Skeletal muscle tissue (tissue), 4 donors: ENCODE results near the gene ZNF710. TPM values are rescaled to one million over a fixed set of nuclear protein-coding genes. Genes with fewer than 3 reads are reported as not detected.

Source experiments
- H3K27ac ChIP-seq: one replicate; pipeline ENCODE4 v1.7.0; 2013; ENCODE audit warnings: mild to moderate bottlenecking, low read depth, low read length, inconsistent platforms
- H3K27me3 ChIP-seq, 3 donors: one replicate each; pipeline ENCODE4 v1.7.0; 2013; ENCODE audit warnings: low read length in 3 of 3; ENCODE audit not compliant: control insufficient read depth in 3 of 3, insufficient read depth in 3 of 3
- H3K36me3 ChIP-seq, 3 donors: one replicate each; pipeline ENCODE4 v1.7.0; 2013; ENCODE audit warnings: low read length in 3 of 3; ENCODE audit not compliant: control insufficient read depth in 3 of 3, insufficient read depth in 3 of 3
- H3K4me1 ChIP-seq, 3 donors: one replicate each; pipeline ENCODE4 v1.7.0; 2013; ENCODE audit warnings: low read length in 3 of 3, mild to moderate bottlenecking in 3 of 3; ENCODE audit not compliant: control insufficient read depth in 3 of 3, insufficient read depth in 3 of 3
- H3K4me3 ChIP-seq, 3 donors: one replicate each; pipeline ENCODE4 v1.7.0; 2013; ENCODE audit warnings: low read length in 3 of 3
- H3K9ac ChIP-seq, 3 donors: one replicate each; pipeline ENCODE4 v1.7.0; 2013; ENCODE audit warnings: low read length in 3 of 3, mild to moderate bottlenecking in 3 of 3, moderate library complexity in 2 of 3, low read depth in 1 of 3
- H3K9me3 ChIP-seq, 3 donors: one replicate each; pipeline ENCODE4 v1.7.0; 2013; ENCODE audit warnings: low read length in 3 of 3; ENCODE audit not compliant: control insufficient read depth in 3 of 3
- total RNA-seq: library from RNA; depleted of rRNA; stranded (reverse); fragments of >200 nt; gene quantifications from one replicate; pipeline ENCODE4 v1.2.3, GENCODE V29; 2014
- donor health status: Osteomylitis.

ZNF710 gene
- total RNA-seq, 1 donor from 2014 or later: 3.7 TPM

- Histone ChIP-seq H3K27ac (no peak overlapping the region), H3K9ac (no peak overlapping the region)
Observed at GRCh38 chr15:90054618-90055097, 53.5 kb downstream of the ZNF710 start.

GRCh38 chr15:90055182-90055581, 54.1 kb downstream of the ZNF710 start:
- H3K36me3 ChIP-seq: peaks cover 0 to 2% (median 0%) of the 10 kb centered on the region in 3 donors
- H3K27me3 ChIP-seq: no peaks in the 10 kb centered on the region
- H3K27ac ChIP-seq: no peak overlapping the region
- no peak overlapping the region for H3K9ac ChIP-seq
- peaks cover 3 to 14% (median 7%) of the 10 kb centered on the region in 3 donors for H3K4me1 ChIP-seq
- no peaks in the 10 kb centered on the region for H3K9me3 ChIP-seq
- no peak overlapping the region for H3K4me3 ChIP-seq

More at GRCh38 chr15:90054618-90055097, 53.5 kb downstream of the ZNF710 start:
- Histone ChIP-seq H3K4me1 (peaks cover 3 to 20% (median 12%) of the 10 kb centered on the region in 3 donors), H3K27me3 (no peaks in the 10 kb centered on the region), H3K9me3 (no peaks in the 10 kb centered on the region), H3K36me3 (peaks cover 0 to 2% (median 0%) of the 10 kb centered on the region in 3 donors), H3K4me3 (no peak overlapping the region)

- Histone ChIP-seq H3K9me3 (no peaks in the 10 kb centered on the region), H3K36me3 (peaks cover 0 to 2% (median 0%) of the 10 kb centered on the region in 3 donors), H3K9ac (no peak overlapping the region), H3K27me3 (no peaks in the 10 kb centered on the region), H3K27ac (no peak overlapping the region), H3K4me1 (peaks cover 6 to 18% (median 11%) of the 10 kb centered on the region in 3 donors), H3K4me3 (no peak overlapping the region)
Observed at GRCh38 chr15:90056529-90056928, 55.4 kb downstream of the ZNF710 start.

DNA sequence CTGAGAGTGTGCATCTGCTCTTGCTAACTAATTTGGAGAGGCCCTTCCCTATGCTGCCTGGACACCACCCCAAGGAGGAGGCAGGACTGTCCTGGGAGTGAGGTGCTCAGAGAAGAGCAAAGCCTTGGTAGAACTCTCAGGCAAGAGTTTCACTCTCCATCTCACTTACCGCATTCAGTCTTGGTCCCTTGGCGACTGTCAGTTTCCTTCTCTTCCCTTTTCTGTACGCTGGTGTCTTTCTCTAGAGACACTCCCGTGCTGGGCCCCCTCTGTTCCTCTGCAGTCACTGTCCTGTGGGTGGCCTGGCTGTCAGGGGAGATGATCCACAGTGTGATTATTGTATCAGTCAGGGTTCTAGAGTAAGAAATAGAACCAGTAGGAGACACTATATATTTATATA, 57.2 kb downstream of the ZNF710 start:
- H3K36me3 ChIP-seq: peaks cover 0 to 2% (median 0%) of the 10 kb centered on the region in 3 donors
- no peak overlapping the region for H3K9ac ChIP-seq
- peaks cover 23 to 36% (median 29%) of the 10 kb centered on the region in 3 donors for H3K4me1 ChIP-seq
- H3K27me3 ChIP-seq: no peaks in the 10 kb centered on the region
- no peak overlapping the region for H3K27ac ChIP-seq
- H3K4me3 ChIP-seq: no peak overlapping the region
- no peaks in the 10 kb centered on the region for H3K9me3 ChIP-seq

GRCh38 chr15:90058775-90059174, 57.7 kb downstream of the ZNF710 start:
- Histone ChIP-seq H3K9me3 (no peaks in the 10 kb centered on the region), H3K36me3 (peaks cover 0 to 2% (median 0%) of the 10 kb centered on the region in 3 donors), H3K27ac (peak overlapping the region; percentile 44), H3K4me1 (peaks cover 28 to 40% (median 34%) of the 10 kb centered on the region in 3 donors), H3K4me3 (no peak overlapping the region), H3K9ac (no peak overlapping the region), H3K27me3 (no peaks in the 10 kb centered on the region)

GRCh38 chr15:90059208-90059985, 58.3 kb downstream of the ZNF710 start:
- Histone ChIP-seq H3K4me1 (peaks cover 34 to 45% (median 40%) of the 10 kb centered on the region in 3 donors), H3K27ac (peak overlapping the region; percentile 44), H3K4me3 (no peak overlapping the region), H3K9me3 (no peaks in the 10 kb centered on the region), H3K27me3 (no peaks in the 10 kb centered on the region), H3K36me3 (peaks cover 0 to 2% (median 0%) of the 10 kb centered on the region in 3 donors), H3K9ac (no peak overlapping the region)

- Histone ChIP-seq H3K36me3 (peaks cover 0 to 2% (median 0%) of the 10 kb centered on the region in 3 donors), H3K27me3 (no peaks in the 10 kb centered on the region), H3K27ac (no peak overlapping the region), H3K4me3 (no peak overlapping the region), H3K4me1 (peaks cover 45 to 54% (median 52%) of the 10 kb centered on the region in 3 donors), H3K9me3 (no peaks in the 10 kb centered on the region), H3K9ac (peak overlapping the region in 1 of 3 donors; percentile 16)
Observed at GRCh38 chr15:90060797-90061196, 59.7 kb downstream of the ZNF710 start.

DNA sequence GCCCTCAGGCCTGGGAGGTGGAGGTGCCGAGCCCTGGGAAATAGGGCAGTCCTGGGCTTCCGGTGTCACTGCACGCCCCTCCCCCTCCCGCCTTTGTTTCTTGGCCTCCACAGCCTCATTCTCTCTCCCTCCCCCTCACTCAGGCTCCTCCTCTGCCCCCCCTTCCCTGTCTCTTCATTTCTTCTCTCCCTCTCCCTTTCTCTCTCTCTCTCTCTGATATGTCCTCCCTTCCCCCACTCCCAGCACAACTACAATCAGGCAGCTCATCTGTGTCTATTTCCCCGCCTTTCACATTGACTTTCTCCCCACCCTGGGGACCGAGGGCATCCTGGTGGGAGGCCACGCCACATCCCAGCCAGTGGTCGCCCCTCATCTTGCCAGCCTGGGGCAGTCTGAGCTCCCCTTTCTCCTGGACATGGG, 60.9 kb downstream of the ZNF710 start:
- Histone ChIP-seq H3K4me1 (peaks cover 45 to 54% (median 52%) of the 10 kb centered on the region in 3 donors), H3K27ac (no peak overlapping the region), H3K36me3 (peaks cover 0 to 2% (median 0%) of the 10 kb centered on the region in 3 donors), H3K9me3 (no peaks in the 10 kb centered on the region), H3K4me3 (no peak overlapping the region), H3K27me3 (no peaks in the 10 kb centered on the region), H3K9ac (peak overlapping the region in 1 of 3 donors; percentile 40)

GRCh38 chr15:90062462-90062932, 61.4 kb downstream of the ZNF710 start:
- H3K27ac ChIP-seq: peak overlapping the region; percentile 76
- H3K9ac ChIP-seq: peak overlapping the region in 1 of 3 donors; percentile 40
- H3K4me3 ChIP-seq: no peak overlapping the region
- H3K9me3 ChIP-seq: no peaks in the 10 kb centered on the region
- peaks cover 0 to 2% (median 0%) of the 10 kb centered on the region in 3 donors for H3K36me3 ChIP-seq
- peaks cover 45 to 54% (median 52%) of the 10 kb centered on the region in 3 donors for H3K4me1 ChIP-seq
- no peaks in the 10 kb centered on the region for H3K27me3 ChIP-seq
